ENCODE data around the gene IPO4.
A peak's percentile ranks its signal among the peaks of the same experiment; 100 is the strongest.

The IPO4 gene

DNA sequence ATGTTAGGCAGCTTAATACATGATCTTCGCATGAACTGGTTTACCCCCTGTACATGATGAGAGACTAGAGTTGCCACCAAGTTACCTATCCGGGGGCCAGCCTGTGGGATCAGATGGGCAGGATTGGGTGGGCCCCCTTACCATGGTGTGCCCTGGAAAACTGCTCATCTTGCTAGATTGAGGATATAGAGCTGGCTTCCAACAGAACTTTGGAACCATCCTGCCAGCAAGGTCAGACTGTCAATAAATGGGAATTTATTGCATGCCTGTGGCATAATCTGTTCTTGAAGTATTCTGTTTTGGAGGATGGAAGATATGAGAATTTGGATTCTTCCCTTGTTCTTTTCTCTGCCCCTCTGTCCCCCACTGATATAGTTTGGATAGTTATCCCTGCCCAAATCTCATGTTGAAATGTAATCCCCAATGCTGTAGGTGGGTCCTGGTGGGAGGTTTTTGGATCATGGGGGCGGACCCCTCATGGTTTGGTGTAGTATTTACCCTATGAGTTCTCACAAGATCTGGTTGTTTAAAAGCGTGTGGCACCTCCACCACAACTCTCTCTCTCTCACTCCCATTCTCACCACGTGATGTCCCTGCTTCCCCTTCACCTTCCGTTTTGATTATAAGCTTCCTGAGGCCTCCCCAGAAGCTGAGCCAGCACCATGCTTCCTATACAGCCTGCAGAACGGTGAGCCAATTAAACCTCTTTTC is 10.4 kb upstream of the IPO4 start:
- Histone ChIP-seq H3K36me3 (replicated peaks; ENCODE audit: insufficient read depth, low read length) (no peaks in the 10 kb centered on the region), H3K27ac (ENCODE audit: low read length) (no peak overlapping the region), H3K9me3 (replicated peaks; ENCODE audit: insufficient read depth, low read length) (no peaks in the 10 kb centered on the region), H3K4me2 (ENCODE audit: low read depth, low read length) (no peak overlapping the region), H3K9ac (ENCODE audit: low read length) (no peak overlapping the region), H3K4me3 (ENCODE audit: low read length) (no peak overlapping the region), H3K4me1 (ENCODE audit: low read length) (peaks cover 5% of the 10 kb centered on the region; the same call in 1 of the 2 replicates), H3F3A (ENCODE audit: insufficient read depth, low read length) (peaks cover 7% of the 10 kb centered on the region; the same call in 1 of the 2 replicates), H3K9me2 (replicated peaks; ENCODE audit: insufficient read depth, low read length) (no peaks in the 10 kb centered on the region), H2AFZ (ENCODE audit: low read length) (no peak overlapping the region), H3K79me2 (ENCODE audit: low read length) (peaks cover 15% of the 10 kb centered on the region), H4K20me1 (ENCODE audit: insufficient read depth, low read length) (no peaks in the 10 kb centered on the region), H3K27me3 (replicated peaks; ENCODE audit: insufficient read depth, low read length) (no peaks in the 10 kb centered on the region)
- TF ChIP-seq, protein P1, sequence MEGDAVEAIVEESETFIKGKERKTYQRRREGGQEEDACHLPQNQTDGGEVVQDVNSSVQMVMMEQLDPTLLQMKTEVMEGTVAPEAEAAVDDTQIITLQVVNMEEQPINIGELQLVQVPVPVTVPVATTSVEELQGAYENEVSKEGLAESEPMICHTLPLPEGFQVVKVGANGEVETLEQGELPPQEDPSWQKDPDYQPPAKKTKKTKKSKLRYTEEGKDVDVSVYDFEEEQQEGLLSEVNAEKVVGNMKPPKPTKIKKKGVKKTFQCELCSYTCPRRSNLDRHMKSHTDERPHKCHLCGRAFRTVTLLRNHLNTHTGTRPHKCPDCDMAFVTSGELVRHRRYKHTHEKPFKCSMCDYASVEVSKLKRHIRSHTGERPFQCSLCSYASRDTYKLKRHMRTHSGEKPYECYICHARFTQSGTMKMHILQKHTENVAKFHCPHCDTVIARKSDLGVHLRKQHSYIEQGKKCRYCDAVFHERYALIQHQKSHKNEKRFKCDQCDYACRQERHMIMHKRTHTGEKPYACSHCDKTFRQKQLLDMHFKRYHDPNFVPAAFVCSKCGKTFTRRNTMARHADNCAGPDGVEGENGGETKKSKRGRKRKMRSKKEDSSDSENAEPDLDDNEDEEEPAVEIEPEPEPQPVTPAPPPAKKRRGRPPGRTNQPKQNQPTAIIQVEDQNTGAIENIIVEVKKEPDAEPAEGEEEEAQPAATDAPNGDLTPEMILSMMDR (IDR thresholded peaks at IDR 0.05; ENCODE audit: low read length) = no peak
- TF ChIP-seq EZH2phosphoT487 (IDR thresholded peaks at IDR 0.05; ENCODE audit: low read length) = no peak
- TF ChIP-seq EZH2 (optimal IDR thresholded peaks at IDR 0.05; ENCODE audit: low read depth, low read length) = no peak
- DNase-seq = no peak

DNA sequence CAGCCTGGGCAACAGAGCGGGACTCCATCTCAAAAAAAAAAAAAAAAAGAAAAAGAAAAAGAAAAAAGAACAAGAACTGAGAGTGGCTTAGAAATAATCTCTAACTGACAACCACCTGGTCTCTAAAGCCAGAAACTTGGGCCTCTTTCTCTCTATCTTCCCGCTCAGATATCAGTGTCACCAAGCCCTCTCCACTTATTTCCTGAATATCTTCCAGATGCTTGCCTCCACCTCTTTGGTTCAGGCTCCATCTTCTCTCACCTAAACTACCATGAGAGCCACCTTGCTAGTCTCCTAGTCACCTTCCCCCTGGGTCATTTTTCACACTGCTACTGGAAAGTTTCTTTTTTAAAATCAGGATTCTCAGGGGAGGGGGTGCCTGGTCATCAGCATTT is 8.4 kb upstream of the IPO4 start:
- Histone ChIP-seq H3K36me3 (replicated peaks; ENCODE audit: insufficient read depth, low read length) (no peaks in the 10 kb centered on the region), H3K9ac (ENCODE audit: low read length) (peak overlapping the region; percentile 47; the same call in 1 of the 2 replicates), H3K9me2 (replicated peaks; ENCODE audit: insufficient read depth, low read length) (no peaks in the 10 kb centered on the region), H3K27ac (ENCODE audit: low read length) (no peak overlapping the region; the same call in 1 of the 2 replicates), H4K20me1 (ENCODE audit: insufficient read depth, low read length) (no peaks in the 10 kb centered on the region), H3K4me2 (ENCODE audit: low read depth, low read length) (peak overlapping the region; percentile 50; the same call in 1 of the 2 replicates), H3K4me1 (ENCODE audit: low read length) (peaks cover 5% of the 10 kb centered on the region; the same call in 1 of the 2 replicates), H2AFZ (ENCODE audit: low read length) (no peak overlapping the region), H3K9me3 (replicated peaks; ENCODE audit: insufficient read depth, low read length) (no peaks in the 10 kb centered on the region), H3K27me3 (replicated peaks; ENCODE audit: insufficient read depth, low read length) (no peaks in the 10 kb centered on the region), H3F3A (ENCODE audit: insufficient read depth, low read length) (peaks cover 7% of the 10 kb centered on the region; the same call in 1 of the 2 replicates), H3K79me2 (ENCODE audit: low read length) (peaks cover 21% of the 10 kb centered on the region), H3K4me3 (ENCODE audit: low read length) (0 out of 2 replicates have a peak overlapping the region, but pooled peaks have one; percentile 20)
- TF ChIP-seq, protein P1 (IDR thresholded peaks at IDR 0.05; ENCODE audit: low read length) = no peak
- TF ChIP-seq EZH2 (optimal IDR thresholded peaks at IDR 0.05; ENCODE audit: low read depth, low read length) (no peak), EZH2phosphoT487 (IDR thresholded peaks at IDR 0.05; ENCODE audit: low read length) (no peak)
- DNase-seq = no peak

DNA sequence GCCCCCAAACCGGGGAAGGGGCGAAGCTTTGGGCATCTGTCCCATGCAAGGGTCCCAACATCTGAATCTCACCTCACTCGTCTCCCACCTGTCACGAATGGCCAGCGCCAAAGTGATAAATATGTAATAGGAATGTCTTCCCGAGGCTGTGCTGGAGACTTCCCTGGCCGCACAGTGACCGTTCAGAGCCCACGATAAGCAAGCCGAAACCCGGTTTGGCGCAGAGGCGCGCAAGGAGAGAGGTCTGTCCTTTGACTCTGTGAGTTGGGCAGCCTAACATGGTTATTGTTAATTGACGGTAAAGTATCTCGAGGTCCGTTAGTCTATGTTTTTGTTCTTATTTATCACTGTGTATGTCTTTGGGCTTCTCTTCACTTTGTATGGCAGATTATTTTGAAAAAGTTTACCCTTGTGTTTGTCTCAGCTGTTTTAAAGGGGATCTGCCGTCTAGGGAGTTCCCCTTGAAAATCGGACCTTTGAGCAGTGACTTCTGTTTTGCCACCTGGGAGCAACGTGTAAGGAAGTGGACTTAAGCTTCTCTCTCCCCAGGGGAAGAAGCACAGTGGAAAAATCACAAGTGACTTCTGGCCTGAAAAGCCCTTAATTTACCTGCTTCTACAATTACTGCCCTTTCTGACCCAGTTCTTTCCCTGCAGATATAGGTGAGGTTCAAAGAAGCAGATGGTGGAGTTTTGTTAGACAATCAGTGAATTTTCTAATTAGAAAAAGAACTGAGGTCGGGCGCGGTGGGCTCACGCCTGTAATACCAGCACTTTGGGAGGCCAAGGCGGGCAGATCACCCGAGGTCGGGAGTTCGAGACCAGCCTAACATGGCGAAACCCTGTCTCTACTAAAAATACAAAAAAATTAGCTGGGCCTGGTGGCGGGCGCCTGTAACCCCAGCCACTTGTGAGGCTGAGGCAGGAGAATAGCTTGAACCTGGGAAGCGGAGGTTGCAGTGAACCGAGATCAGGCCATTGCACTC is 7.7 kb upstream of the IPO4 start:
- Histone ChIP-seq H3K9me3 (replicated peaks; ENCODE audit: insufficient read depth, low read length) (no peaks in the 10 kb centered on the region), H3K4me2 (ENCODE audit: low read depth, low read length) (peak overlapping the region; percentile 71), H3K27ac (ENCODE audit: low read length) (peak overlapping the region; percentile 88; the same call in 1 of the 2 replicates), H3K4me1 (ENCODE audit: low read length) (peaks cover 5% of the 10 kb centered on the region; the same call in 1 of the 2 replicates), H3K27me3 (replicated peaks; ENCODE audit: insufficient read depth, low read length) (no peaks in the 10 kb centered on the region), H3K9ac (ENCODE audit: low read length) (peak overlapping the region; percentile 99), H3K36me3 (replicated peaks; ENCODE audit: insufficient read depth, low read length) (no peaks in the 10 kb centered on the region), H2AFZ (ENCODE audit: low read length) (peak overlapping the region; percentile 31; the same call in 1 of the 2 replicates), H3K4me3 (ENCODE audit: low read length) (peak overlapping the region; percentile 80), H3K79me2 (ENCODE audit: low read length) (peaks cover 23% of the 10 kb centered on the region), H3K9me2 (replicated peaks; ENCODE audit: insufficient read depth, low read length) (no peaks in the 10 kb centered on the region), H4K20me1 (ENCODE audit: insufficient read depth, low read length) (no peaks in the 10 kb centered on the region), H3F3A (ENCODE audit: insufficient read depth, low read length) (peaks cover 7% of the 10 kb centered on the region; the same call in 1 of the 2 replicates)
- DNase-seq = peak; percentile 18
- TF ChIP-seq EZH2 (optimal IDR thresholded peaks at IDR 0.05; ENCODE audit: low read depth, low read length) = no peak
- TF ChIP-seq EZH2phosphoT487 (IDR thresholded peaks at IDR 0.05; ENCODE audit: low read length) = no peak
- TF ChIP-seq, protein P1 (IDR thresholded peaks at IDR 0.05; ENCODE audit: low read length) = no peak
